ENCODE results near the gene RIC8A.

- no peak for TF ChIP-seq NCOR1 (IDR thresholded peaks at IDR 0.05)
- TF ChIP-seq, protein P1, sequence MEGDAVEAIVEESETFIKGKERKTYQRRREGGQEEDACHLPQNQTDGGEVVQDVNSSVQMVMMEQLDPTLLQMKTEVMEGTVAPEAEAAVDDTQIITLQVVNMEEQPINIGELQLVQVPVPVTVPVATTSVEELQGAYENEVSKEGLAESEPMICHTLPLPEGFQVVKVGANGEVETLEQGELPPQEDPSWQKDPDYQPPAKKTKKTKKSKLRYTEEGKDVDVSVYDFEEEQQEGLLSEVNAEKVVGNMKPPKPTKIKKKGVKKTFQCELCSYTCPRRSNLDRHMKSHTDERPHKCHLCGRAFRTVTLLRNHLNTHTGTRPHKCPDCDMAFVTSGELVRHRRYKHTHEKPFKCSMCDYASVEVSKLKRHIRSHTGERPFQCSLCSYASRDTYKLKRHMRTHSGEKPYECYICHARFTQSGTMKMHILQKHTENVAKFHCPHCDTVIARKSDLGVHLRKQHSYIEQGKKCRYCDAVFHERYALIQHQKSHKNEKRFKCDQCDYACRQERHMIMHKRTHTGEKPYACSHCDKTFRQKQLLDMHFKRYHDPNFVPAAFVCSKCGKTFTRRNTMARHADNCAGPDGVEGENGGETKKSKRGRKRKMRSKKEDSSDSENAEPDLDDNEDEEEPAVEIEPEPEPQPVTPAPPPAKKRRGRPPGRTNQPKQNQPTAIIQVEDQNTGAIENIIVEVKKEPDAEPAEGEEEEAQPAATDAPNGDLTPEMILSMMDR (IDR thresholded peaks at IDR 0.05 in 2 of 3, conservative IDR thresholded peaks at IDR 0.05 in 1 of 3; ENCODE audit: insufficient read depth in 2 of 3, low read depth in 1 of 3, low read length in 3 of 3) = no peak
- TF ChIP-seq LEF1 (IDR thresholded peaks at IDR 0.05) = no peak
- TF ChIP-seq ZNF232 (CRISPR knock-in tag; IDR thresholded peaks at IDR 0.05) = no peak
- TF ChIP-seq, protein P2, sequence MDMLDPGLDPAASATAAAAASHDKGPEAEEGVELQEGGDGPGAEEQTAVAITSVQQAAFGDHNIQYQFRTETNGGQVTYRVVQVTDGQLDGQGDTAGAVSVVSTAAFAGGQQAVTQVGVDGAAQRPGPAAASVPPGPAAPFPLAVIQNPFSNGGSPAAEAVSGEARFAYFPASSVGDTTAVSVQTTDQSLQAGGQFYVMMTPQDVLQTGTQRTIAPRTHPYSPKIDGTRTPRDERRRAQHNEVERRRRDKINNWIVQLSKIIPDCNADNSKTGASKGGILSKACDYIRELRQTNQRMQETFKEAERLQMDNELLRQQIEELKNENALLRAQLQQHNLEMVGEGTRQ (CRISPR knock-in tag; IDR thresholded peaks at IDR 0.05) = no peak
- TF ChIP-seq EP300 (IDR thresholded peaks at IDR 0.05; ENCODE audit: low read length) = no peak
These were observed 9.7 kb upstream of the RIC8A start for GRCh38 chr11:197741-198235.
